Endodermal cell (in vitro differentiated cells): Measurements from ENCODE around the gene TP73. TPM values are rescaled to one million over a fixed set of nuclear protein-coding genes. Genes with fewer than 3 reads are reported as not detected.

Experiments used
- DNase-seq: peaks from one replicate; pipeline ENCODE4 v3.0.0-alpha.2; 2017
- H3K27ac ChIP-seq: 2 replicates; pipeline ENCODE4 v1.5.1; 2013; ENCODE audit warnings: mild to moderate bottlenecking, low read depth, low read length, moderate library complexity
- H3K27me3 ChIP-seq: 2 replicates; pipeline ENCODE4 v1.6.1; 2013; ENCODE audit warnings: mild to moderate bottlenecking, low read length, moderate library complexity; ENCODE audit not compliant: insufficient read depth, control insufficient read depth, poor library complexity, severe bottlenecking
- H3K36me3 ChIP-seq: 2 replicates; pipeline ENCODE4 v1.7.0; 2013; ENCODE audit warnings: mild to moderate bottlenecking, low read length, moderate library complexity; ENCODE audit not compliant: control insufficient read depth, insufficient read depth
- H3K4me1 ChIP-seq: one replicate; pipeline ENCODE4 v1.7.0; 2013; ENCODE audit warnings: low read length; ENCODE audit not compliant: control insufficient read depth, insufficient read depth
- H3K4me3 ChIP-seq: 2 replicates; pipeline ENCODE4 v1.5.1; 2013; ENCODE audit warnings: mild to moderate bottlenecking, low read length, moderate library complexity
- H3K9ac ChIP-seq: 2 replicates; pipeline ENCODE4 v1.6.1; 2013; ENCODE audit warnings: mild to moderate bottlenecking, low read length, moderate library complexity; ENCODE audit not compliant: poor library complexity, severe bottlenecking; ENCODE audit errors: extremely low read depth
- H3K9me3 ChIP-seq: 2 replicates; pipeline ENCODE4 v1.6.1; 2013; ENCODE audit warnings: mild to moderate bottlenecking, low read length, moderate library complexity; ENCODE audit not compliant: control insufficient read depth
- H3K27ac Mint-ChIP-seq: 2 replicates; pipeline ENCODE4 v1.8.0; 2020; ENCODE audit warnings: mixed read lengths
- H3K27me3 Mint-ChIP-seq: 2 replicates; pipeline ENCODE4 v1.8.0; 2021; ENCODE audit warnings: mild to moderate bottlenecking, mixed read lengths; ENCODE audit not compliant: insufficient read depth
- H3K36me3 Mint-ChIP-seq: 2 replicates; pipeline ENCODE4 v1.8.0; 2020; ENCODE audit warnings: low read depth, mixed read lengths
- H3K4me1 Mint-ChIP-seq: 2 replicates; pipeline ENCODE4 v1.8.0; 2020; ENCODE audit warnings: mixed read lengths
- H3K4me3 Mint-ChIP-seq: 2 replicates; pipeline ENCODE4 v1.8.0; 2020; ENCODE audit warnings: mild to moderate bottlenecking, moderate library complexity, mixed read lengths
- H3K9me3 Mint-ChIP-seq: 2 replicates; pipeline ENCODE4 v1.8.0; 2020; ENCODE audit warnings: mild to moderate bottlenecking, mixed read lengths
- WGBS, 2 experiments: methylation state at CpG; one replicate each; pipeline versions ENCODE4 v1.1.5 to v1.1.7; 2013; ENCODE audit warnings: missing lambda C conversion rate in 2 of 2, mixed read lengths in 1 of 2; ENCODE audit not compliant: insufficient coverage in 1 of 2, insufficient read length in 1 of 2; 5-methylcytosine and 5-hydroxymethylcytosine counted together
- total RNA-seq, 2 donors: library from RNA; stranded (reverse); fragmentation: NEBNext Ultra II Directional in 1 of 2; extraction: Animal tissue kit (Norgen Biotek cat#: 25700) in 1 of 2; gene quantifications; 2 replicates in 1 of 2; 3 replicates in 1 of 2; pipeline ENCODE4 v1.2.1, GENCODE V29; 2021
- TF ChIP-seq, protein P1 (sequence below): fragments of 200-600 bp; sonication (generic); conservative IDR thresholded peaks from 2 replicates; pipeline ENCODE4 v1.5.0; 2021; ENCODE audit warnings: antibody characterized with exemption, mild to moderate bottlenecking

Gene TP73
- total RNA-seq, 2 donors from 2014 or later = 3.4 to 3.5 TPM

DNA sequence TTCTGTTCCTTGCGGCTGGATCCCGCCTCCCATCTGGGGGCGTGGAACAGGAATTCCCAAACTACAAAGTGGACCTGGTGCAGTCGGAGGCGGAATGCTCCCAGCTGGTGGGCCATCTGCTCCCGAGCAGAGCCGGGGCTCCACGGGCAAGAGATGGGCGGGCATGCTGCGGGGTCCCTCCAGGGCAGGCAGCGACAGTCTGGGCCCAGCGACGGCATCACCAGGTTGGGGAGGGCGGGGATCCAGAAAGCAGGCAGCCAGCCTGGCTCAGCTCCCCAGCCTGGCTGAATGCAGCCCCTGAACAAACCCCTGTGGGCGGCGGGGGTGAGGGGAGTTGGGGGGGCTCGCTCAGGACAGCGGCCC is 44.6 kb upstream of the TP73 start:
- 79 to 92% methylated on average over 9 to 18 of the region's 18 CpGs for WGBS, 2 experiments
- no peaks in the 10 kb centered on the region for H3K36me3 ChIP-seq
- Mint-ChIP-seq H3K36me3 (no peaks in the 10 kb centered on the region), H3K27ac (no peak overlapping the region), H3K9me3 (no peaks in the 10 kb centered on the region), H3K4me3 (no peak overlapping the region), H3K4me1 (peaks cover 13% of the 10 kb centered on the region), H3K27me3 (peaks cover 10% of the 10 kb centered on the region)
- no peaks in the 10 kb centered on the region for H3K27me3 ChIP-seq
- no peak overlapping the region for H3K9ac ChIP-seq
- no peak overlapping the region for H3K4me3 ChIP-seq
- H3K4me1 ChIP-seq = peaks cover 9% of the 10 kb centered on the region
- no peaks in the 10 kb centered on the region for H3K9me3 ChIP-seq
- no peak overlapping the region for H3K27ac ChIP-seq
- no peak for DNase-seq
- TF ChIP-seq, protein P1, sequence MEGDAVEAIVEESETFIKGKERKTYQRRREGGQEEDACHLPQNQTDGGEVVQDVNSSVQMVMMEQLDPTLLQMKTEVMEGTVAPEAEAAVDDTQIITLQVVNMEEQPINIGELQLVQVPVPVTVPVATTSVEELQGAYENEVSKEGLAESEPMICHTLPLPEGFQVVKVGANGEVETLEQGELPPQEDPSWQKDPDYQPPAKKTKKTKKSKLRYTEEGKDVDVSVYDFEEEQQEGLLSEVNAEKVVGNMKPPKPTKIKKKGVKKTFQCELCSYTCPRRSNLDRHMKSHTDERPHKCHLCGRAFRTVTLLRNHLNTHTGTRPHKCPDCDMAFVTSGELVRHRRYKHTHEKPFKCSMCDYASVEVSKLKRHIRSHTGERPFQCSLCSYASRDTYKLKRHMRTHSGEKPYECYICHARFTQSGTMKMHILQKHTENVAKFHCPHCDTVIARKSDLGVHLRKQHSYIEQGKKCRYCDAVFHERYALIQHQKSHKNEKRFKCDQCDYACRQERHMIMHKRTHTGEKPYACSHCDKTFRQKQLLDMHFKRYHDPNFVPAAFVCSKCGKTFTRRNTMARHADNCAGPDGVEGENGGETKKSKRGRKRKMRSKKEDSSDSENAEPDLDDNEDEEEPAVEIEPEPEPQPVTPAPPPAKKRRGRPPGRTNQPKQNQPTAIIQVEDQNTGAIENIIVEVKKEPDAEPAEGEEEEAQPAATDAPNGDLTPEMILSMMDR = no peak

DNA sequence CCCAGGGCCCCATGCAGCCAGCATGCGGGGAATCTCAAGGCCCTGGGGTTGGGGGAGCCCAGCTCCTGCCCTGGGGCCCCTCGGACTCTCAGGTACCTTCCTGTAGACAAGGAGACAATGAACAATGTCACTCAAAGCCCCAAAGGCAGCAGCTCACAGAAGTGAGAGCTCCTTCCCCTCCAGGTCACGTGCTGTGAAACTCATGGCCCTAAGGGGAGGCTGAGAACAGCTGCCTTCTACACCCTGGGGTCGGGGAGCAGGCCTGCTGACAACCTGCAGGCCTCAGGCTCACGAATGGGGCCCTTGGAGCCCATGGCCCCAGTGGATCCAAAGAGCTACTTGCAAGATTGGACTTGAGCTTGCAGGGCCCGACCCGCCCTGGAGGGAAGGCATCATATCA is 44.2 kb upstream of the TP73 start:
- Histone ChIP-seq H3K27ac (no peak overlapping the region), H3K9ac (no peak overlapping the region), H3K4me3 (no peak overlapping the region), H3K4me1 (peaks cover 14% of the 10 kb centered on the region), H3K36me3 (no peaks in the 10 kb centered on the region), H3K27me3 (no peaks in the 10 kb centered on the region), H3K9me3 (no peaks in the 10 kb centered on the region)
- TF ChIP-seq, protein P1 = no peak
- peaks cover 10% of the 10 kb centered on the region for H3K27me3 Mint-ChIP-seq
- H3K27ac Mint-ChIP-seq = no peak overlapping the region
- H3K4me3 Mint-ChIP-seq = no peak overlapping the region
- H3K4me1 Mint-ChIP-seq = peaks cover 17% of the 10 kb centered on the region
- no peaks in the 10 kb centered on the region for H3K9me3 Mint-ChIP-seq
- H3K36me3 Mint-ChIP-seq = no peaks in the 10 kb centered on the region
- no peak for DNase-seq
- WGBS, 2 experiments = 90 to 91% methylated on average over 6 to 7 of the region's 7 CpGs

DNA sequence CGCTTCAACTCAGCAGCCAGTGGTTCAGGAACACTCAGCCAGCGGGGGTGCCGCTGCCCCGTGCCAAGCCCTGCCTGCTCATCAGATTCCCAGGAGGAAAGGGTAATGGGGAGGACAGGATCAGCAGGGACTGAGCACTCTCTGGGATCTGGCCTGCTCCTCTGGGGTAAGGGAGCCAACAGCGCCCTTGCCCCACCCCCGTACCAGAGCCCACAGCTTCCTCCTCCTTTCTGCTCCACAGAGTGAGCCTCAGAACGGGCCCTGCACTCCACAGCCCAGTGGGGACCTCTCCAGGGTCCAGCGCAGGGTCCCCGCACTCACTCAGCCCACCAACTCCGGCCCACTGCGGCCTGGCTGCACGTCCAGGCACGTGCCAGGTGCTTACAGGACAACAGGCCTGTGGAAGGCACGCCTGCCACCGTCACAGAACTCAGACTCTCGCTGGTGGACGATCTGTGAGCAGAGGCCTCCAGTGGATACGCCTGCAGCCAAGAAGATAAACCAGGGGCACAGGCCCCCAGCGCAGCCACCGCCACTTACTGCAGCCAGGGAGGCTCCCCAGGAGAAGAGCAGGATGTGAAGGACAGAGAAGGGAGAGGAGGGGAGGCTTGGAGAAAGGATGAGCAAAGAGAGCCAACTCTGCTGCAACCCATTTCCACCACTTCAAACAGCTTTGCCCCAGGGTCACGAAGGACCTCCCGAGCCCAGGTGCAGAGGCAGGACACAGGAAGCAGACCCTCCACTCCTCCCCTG is 43.1 kb upstream of the TP73 start:
- Histone ChIP-seq H3K36me3 (no peaks in the 10 kb centered on the region), H3K4me3 (no peak overlapping the region), H3K4me1 (peaks cover 23% of the 10 kb centered on the region), H3K9ac (no peak overlapping the region), H3K9me3 (no peaks in the 10 kb centered on the region), H3K27me3 (no peaks in the 10 kb centered on the region), H3K27ac (no peak overlapping the region)
- H3K9me3 Mint-ChIP-seq = no peaks in the 10 kb centered on the region
- no peak for DNase-seq
- WGBS, 2 experiments = 83 to 89% methylated on average over 15 to 22 of the region's 22 CpGs
- H3K36me3 Mint-ChIP-seq = no peaks in the 10 kb centered on the region
- H3K4me3 Mint-ChIP-seq = peak overlapping the region; percentile 73
- peaks cover 28% of the 10 kb centered on the region for H3K4me1 Mint-ChIP-seq
- peak overlapping the region; percentile 30 for H3K27ac Mint-ChIP-seq
- peaks cover 12% of the 10 kb centered on the region for H3K27me3 Mint-ChIP-seq
- TF ChIP-seq, protein P1 = no peak
